BE2C (cell line): ENCODE results near the gene GMNN.
"Not testable (repeated sequence)": the region's sequence is repeated elsewhere in the genome, so short reads cannot be mapped to it uniquely, and the experiment has no call there.

Source experiments
- DNase-seq: peaks from one replicate; pipeline ENCODE4 v3.0.0-alpha.2; 2020
- H3K27me3 ChIP-seq: fragments of 250-450 bp; sonication (Bioruptor Pico); 2 replicates; pipeline ENCODE4 v1.5.1; 2020; ENCODE audit warnings: mild to moderate bottlenecking
- H3K36me3 ChIP-seq: fragments of 250-450 bp; sonication (Bioruptor Pico); 2 replicates; pipeline ENCODE4 v1.5.1; 2020; ENCODE audit warnings: mild to moderate bottlenecking
- H3K4me1 ChIP-seq: fragments of 250-450 bp; sonication (Bioruptor Pico); 2 replicates; pipeline ENCODE4 v1.5.1; 2020
- H3K4me3 ChIP-seq: 2 replicates; pipeline ENCODE4 v1.5.1; 2011; ENCODE audit warnings: low read depth, low read length
- H3K9me3 ChIP-seq: fragments of 250-450 bp; sonication (Bioruptor Pico); 2 replicates; pipeline ENCODE4 v1.5.1; 2020
- CTCF ChIP-seq: IDR thresholded peaks from 2 replicates; pipeline ENCODE4 v1.5.1; 2012; ENCODE audit warnings: mild to moderate bottlenecking, low read depth, low read length

The GMNN gene

GRCh38 chr6:24760210-24760609, 14.5 kb upstream of the GMNN start:
- no peaks in the 10 kb centered on the region for H3K27me3 ChIP-seq
- TF ChIP-seq CTCF: no peak
- peaks cover 5% of the 10 kb centered on the region; the same call in 1 of the 2 replicates for H3K4me1 ChIP-seq
- H3K4me3 ChIP-seq: no peak overlapping the region
- no peaks in the 10 kb centered on the region for H3K36me3 ChIP-seq
- H3K9me3 ChIP-seq: no peaks in the 10 kb centered on the region
- DNase-seq: no peak

- no peak for TF ChIP-seq CTCF
- Histone ChIP-seq H3K9me3 (no peaks in the 10 kb centered on the region), H3K4me3 (no peak overlapping the region)
Measured at GRCh38 chr6:24761193-24761835, 13.4 kb upstream of the GMNN start.

GRCh38 chr6:24761851-24762250, 12.9 kb upstream of the GMNN start:
- Histone ChIP-seq H3K36me3 (no peaks in the 10 kb centered on the region), H3K4me1 (no peaks in the 10 kb centered on the region), H3K9me3 (no peaks in the 10 kb centered on the region), H3K27me3 (no peaks in the 10 kb centered on the region), H3K4me3 (no peak overlapping the region)
- no peak for TF ChIP-seq CTCF
- no peak for DNase-seq

More at GRCh38 chr6:24761193-24761835, 13.4 kb upstream of the GMNN start:
- DNase-seq: peak; percentile 46
- Histone ChIP-seq H3K36me3 (no peaks in the 10 kb centered on the region), H3K27me3 (no peaks in the 10 kb centered on the region), H3K4me1 (no peaks in the 10 kb centered on the region)

GRCh38 chr6:24763578-24763977, 11.2 kb upstream of the GMNN start:
- no peak for DNase-seq

GRCh38 chr6:24764833-24765828, 9.6 kb upstream of the GMNN start:
- not testable (repeated sequence) for DNase-seq, H3K4me1 ChIP-seq, H3K27me3 ChIP-seq, H3K4me3 ChIP-seq, H3K9me3 ChIP-seq, H3K36me3 ChIP-seq

More at GRCh38 chr6:24763578-24763977, 11.2 kb upstream of the GMNN start:
- no peaks in the 10 kb centered on the region for H3K36me3 ChIP-seq
- no peaks in the 10 kb centered on the region for H3K4me1 ChIP-seq
- no peaks in the 10 kb centered on the region for H3K9me3 ChIP-seq
- H3K4me3 ChIP-seq: no peak overlapping the region
- TF ChIP-seq CTCF: no peak
- no peaks in the 10 kb centered on the region for H3K27me3 ChIP-seq

GRCh38 chr6:24765968-24766367, 8.8 kb upstream of the GMNN start:
- H3K27me3 ChIP-seq, H3K4me3 ChIP-seq, H3K36me3 ChIP-seq, H3K9me3 ChIP-seq, DNase-seq, H3K4me1 ChIP-seq: not testable (repeated sequence)
